Measurements from ENCODE around the gene ADAMTS17.

Gene ADAMTS17

DNA sequence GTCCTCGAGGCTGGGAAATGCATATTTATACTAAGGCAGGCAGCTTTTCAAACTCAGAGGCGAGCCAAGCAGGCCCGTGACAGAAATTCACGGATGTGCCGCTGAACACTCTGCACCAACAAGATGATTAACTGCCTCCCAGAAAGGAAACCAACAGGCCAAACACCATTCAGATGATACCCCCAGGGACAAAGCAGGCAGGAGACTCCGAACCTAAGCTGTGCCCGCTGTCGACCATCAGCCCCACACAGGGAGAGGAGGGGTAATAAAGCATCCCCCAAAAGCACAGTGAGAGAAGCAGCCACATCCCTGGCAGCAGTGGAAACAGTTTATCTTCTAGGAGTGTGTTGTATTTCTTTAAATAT is 31.8 kb downstream of the ADAMTS17 start:
- Histone ChIP-seq H3K4me1 (ENCODE audit: insufficient read depth, insufficient read length) (peaks cover 6% of the 10 kb centered on the region), H3K9ac (ENCODE audit: insufficient read length, low read depth) (no peak overlapping the region), H3K4me3 (ENCODE audit: insufficient read length, low read depth) (no peak overlapping the region), H3K36me3 (ENCODE audit: insufficient read depth, insufficient read length, low read length) (no peaks in the 10 kb centered on the region), H3K27me3 (ENCODE audit: insufficient read depth, insufficient read length) (no peaks in the 10 kb centered on the region), H3K9me3 (ENCODE audit: insufficient read depth, low read length) (peaks cover 10% of the 10 kb centered on the region; the same call in 1 of the 2 replicates)
- TF ChIP-seq SUZ12 (IDR thresholded peaks at IDR 0.05; ENCODE audit: extremely low read depth, insufficient read depth, insufficient read length) (no peak), YY1 (IDR thresholded peaks at IDR 0.05; ENCODE audit: insufficient read depth, insufficient read length) (no peak), ZNF274 (IDR thresholded peaks at IDR 0.05; ENCODE audit: low read depth, low read length) (no peak)
- no peak for DNase-seq (ENCODE audit: low read depth, low spot score)

DNA sequence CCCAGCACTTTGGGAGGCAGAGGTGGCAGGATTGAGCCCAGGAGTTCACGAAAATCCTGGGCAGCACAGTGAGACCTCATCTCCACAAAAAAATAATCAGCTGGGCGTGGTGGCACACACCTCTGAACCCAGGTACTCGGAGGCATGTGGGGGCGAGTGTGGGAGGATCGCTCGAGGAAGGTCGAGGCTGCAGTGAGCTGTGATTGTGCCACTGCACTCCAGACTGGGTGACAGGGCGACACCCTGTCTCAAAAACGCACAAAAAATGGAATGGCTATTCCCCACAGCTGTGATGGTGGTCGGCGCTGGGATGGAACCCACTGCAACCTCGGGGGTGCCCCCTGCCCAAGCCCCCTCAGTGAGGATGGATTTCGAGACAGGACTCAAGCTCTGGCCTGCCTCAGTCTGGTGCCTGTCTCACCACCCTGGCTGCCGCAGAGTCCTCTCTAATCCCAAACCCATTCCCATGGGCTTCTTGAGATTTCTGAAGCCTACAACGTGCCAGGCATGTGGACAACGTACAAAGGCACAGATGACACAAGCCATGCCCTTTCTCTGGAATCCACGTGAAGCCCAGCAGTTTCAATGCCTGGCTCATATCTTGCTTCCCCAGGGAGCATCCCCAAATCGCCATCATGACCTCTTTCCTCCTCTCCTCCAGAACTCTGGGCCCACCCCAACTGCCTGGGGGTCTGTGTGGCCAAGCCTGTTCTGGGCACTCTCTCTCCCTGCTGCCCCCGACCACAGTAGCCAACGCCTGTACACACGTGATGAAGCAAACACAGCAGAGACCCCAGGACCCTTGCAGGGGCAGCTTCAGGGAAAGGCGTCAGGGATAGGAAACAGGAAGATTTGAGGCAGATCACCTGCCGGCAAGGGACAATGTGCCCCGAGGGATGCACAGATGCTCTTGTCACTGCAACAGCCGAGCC is 32.4 kb downstream of the ADAMTS17 start:
- no peak for TF ChIP-seq ZNF274 (IDR thresholded peaks at IDR 0.05; ENCODE audit: low read depth, low read length)
- TF ChIP-seq YY1 (IDR thresholded peaks at IDR 0.05; ENCODE audit: insufficient read depth, insufficient read length): no peak
- TF ChIP-seq SUZ12 (IDR thresholded peaks at IDR 0.05; ENCODE audit: extremely low read depth, insufficient read depth, insufficient read length): no peak
- Histone ChIP-seq H3K27me3 (ENCODE audit: insufficient read depth, insufficient read length) (no peaks in the 10 kb centered on the region), H3K9ac (ENCODE audit: insufficient read length, low read depth) (no peak overlapping the region), H3K4me3 (ENCODE audit: insufficient read length, low read depth) (no peak overlapping the region), H3K9me3 (ENCODE audit: insufficient read depth, low read length) (peaks cover 10% of the 10 kb centered on the region; the same call in 1 of the 2 replicates), H3K36me3 (ENCODE audit: insufficient read depth, insufficient read length, low read length) (no peaks in the 10 kb centered on the region), H3K4me1 (ENCODE audit: insufficient read depth, insufficient read length) (peaks cover 6% of the 10 kb centered on the region)
- DNase-seq (ENCODE audit: low read depth, low spot score): no peak

DNA sequence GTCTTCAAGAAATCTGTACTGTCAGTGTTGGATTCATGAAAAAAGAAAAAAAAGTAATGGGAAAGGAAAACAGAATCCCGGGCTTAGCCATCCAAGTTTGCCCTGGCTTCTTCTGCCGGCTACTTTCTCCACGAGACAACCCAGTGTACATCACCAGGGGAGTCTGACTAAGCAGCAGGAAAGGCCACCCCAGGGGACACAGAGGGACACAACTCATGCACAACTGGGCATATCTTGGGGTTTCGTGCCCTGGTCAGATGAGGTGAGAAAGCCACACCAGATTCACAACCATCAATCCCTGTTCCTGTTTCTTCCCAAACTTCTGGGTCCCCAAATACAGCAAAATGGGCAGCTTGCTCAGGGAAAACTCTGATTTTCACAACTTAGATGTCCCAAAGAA is 33.2 kb downstream of the ADAMTS17 start:
- TF ChIP-seq SUZ12 (IDR thresholded peaks at IDR 0.05; ENCODE audit: extremely low read depth, insufficient read depth, insufficient read length) (no peak), ZNF274 (IDR thresholded peaks at IDR 0.05; ENCODE audit: low read depth, low read length) (no peak), YY1 (IDR thresholded peaks at IDR 0.05; ENCODE audit: insufficient read depth, insufficient read length) (no peak)
- no peaks in the 10 kb centered on the region for H3K36me3 ChIP-seq (ENCODE audit: insufficient read depth, insufficient read length, low read length)
- DNase-seq (ENCODE audit: low read depth, low spot score): no peak
- peaks cover 10% of the 10 kb centered on the region; the same call in 1 of the 2 replicates for H3K9me3 ChIP-seq (ENCODE audit: insufficient read depth, low read length)
- H3K4me1 ChIP-seq (ENCODE audit: insufficient read depth, insufficient read length): peaks cover 6% of the 10 kb centered on the region
- H3K27me3 ChIP-seq (ENCODE audit: insufficient read depth, insufficient read length): no peaks in the 10 kb centered on the region
- no peak overlapping the region for H3K9ac ChIP-seq (ENCODE audit: insufficient read length, low read depth)
- H3K4me3 ChIP-seq (ENCODE audit: insufficient read length, low read depth): no peak overlapping the region

DNA sequence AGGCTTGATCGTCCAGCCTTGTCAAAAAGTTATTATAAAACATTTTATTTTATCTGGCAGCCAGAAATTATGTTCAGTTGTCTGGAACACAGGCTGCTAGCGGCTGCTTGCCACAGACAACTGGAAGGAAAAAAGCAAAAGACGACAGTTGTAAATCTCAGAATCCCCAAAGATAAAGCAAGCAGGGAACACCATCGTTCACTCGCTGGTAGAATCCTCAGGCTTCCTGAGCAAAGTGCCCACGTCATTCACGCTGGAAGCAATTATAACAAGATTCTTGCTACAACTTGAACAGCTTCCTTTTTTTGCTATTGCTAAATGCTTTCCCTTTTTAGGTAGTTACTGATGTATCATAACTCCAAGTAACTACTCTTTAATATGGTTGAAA is 33.6 kb downstream of the ADAMTS17 start:
- TF ChIP-seq ZNF274 (IDR thresholded peaks at IDR 0.05; ENCODE audit: low read depth, low read length) (no peak), SUZ12 (IDR thresholded peaks at IDR 0.05; ENCODE audit: extremely low read depth, insufficient read depth, insufficient read length) (no peak), YY1 (IDR thresholded peaks at IDR 0.05; ENCODE audit: insufficient read depth, insufficient read length) (no peak)

DNA sequence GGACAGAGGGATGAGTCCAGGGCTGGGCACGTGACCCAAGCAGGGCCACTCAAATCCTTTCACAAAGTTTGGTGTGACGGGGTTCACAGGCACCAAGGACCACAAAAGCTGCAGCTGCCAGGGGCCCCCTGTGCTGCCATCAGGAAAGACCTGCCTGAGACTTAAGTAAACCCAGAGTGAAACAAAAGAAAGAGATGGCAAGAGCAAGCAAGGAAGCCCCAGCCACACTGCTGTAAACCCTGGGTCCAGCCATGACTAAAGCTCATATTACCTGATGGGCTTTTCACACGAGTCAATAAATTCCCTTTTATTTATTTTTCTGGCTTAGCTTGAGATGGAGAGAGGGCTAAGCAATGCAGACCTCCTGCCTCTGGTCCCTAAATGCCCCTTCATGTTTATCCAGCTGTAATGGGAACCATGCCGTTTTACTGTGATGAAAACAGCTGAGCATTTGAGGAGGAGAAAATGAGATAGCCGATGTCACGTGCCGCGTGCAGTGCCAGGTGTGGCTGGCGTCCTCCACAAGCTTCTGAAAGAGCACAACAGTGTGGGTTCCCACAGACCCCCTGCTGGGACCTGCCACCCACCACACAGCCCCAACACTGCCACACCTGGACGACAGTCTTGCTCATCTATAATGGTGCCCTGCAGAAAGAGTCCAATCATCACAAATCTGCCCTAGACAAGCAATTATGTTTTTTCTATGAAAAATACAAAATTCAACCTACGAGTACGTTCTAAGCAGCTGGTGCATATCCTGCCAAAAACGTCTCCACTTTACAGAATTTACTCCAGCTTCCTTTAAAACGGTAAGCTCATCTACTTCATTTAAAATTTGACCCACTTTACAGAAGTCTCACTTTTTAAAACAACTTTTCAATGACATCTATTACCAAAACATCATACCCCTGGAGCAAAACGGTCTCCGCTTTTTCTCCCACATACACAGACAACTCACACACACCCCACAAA is 34.2 kb downstream of the ADAMTS17 start:
- H3K9me3 ChIP-seq (ENCODE audit: insufficient read depth, low read length): peaks cover 9% of the 10 kb centered on the region; the same call in 1 of the 2 replicates
- H3K9ac ChIP-seq (ENCODE audit: insufficient read length, low read depth): no peak overlapping the region
- H3K4me1 ChIP-seq (ENCODE audit: insufficient read depth, insufficient read length): peaks cover 6% of the 10 kb centered on the region
- no peaks in the 10 kb centered on the region for H3K27me3 ChIP-seq (ENCODE audit: insufficient read depth, insufficient read length)
- no peak overlapping the region for H3K4me3 ChIP-seq (ENCODE audit: insufficient read length, low read depth)
- TF ChIP-seq SUZ12 (IDR thresholded peaks at IDR 0.05; ENCODE audit: extremely low read depth, insufficient read depth, insufficient read length) (no peak), YY1 (IDR thresholded peaks at IDR 0.05; ENCODE audit: insufficient read depth, insufficient read length) (no peak), ZNF274 (IDR thresholded peaks at IDR 0.05; ENCODE audit: low read depth, low read length) (no peak)
- DNase-seq (ENCODE audit: low read depth, low spot score): no peak
- H3K36me3 ChIP-seq (ENCODE audit: insufficient read depth, insufficient read length, low read length): no peaks in the 10 kb centered on the region

More for the DNA sequence above, 33.6 kb downstream of the ADAMTS17 start:
- Histone ChIP-seq H3K4me3 (ENCODE audit: insufficient read length, low read depth) (no peak overlapping the region), H3K36me3 (ENCODE audit: insufficient read depth, insufficient read length, low read length) (no peaks in the 10 kb centered on the region), H3K9ac (ENCODE audit: insufficient read length, low read depth) (no peak overlapping the region), H3K9me3 (ENCODE audit: insufficient read depth, low read length) (peaks cover 10% of the 10 kb centered on the region; the same call in 1 of the 2 replicates), H3K27me3 (ENCODE audit: insufficient read depth, insufficient read length) (no peaks in the 10 kb centered on the region), H3K4me1 (ENCODE audit: insufficient read depth, insufficient read length) (peaks cover 6% of the 10 kb centered on the region)
- DNase-seq (ENCODE audit: low read depth, low spot score): no peak

DNA sequence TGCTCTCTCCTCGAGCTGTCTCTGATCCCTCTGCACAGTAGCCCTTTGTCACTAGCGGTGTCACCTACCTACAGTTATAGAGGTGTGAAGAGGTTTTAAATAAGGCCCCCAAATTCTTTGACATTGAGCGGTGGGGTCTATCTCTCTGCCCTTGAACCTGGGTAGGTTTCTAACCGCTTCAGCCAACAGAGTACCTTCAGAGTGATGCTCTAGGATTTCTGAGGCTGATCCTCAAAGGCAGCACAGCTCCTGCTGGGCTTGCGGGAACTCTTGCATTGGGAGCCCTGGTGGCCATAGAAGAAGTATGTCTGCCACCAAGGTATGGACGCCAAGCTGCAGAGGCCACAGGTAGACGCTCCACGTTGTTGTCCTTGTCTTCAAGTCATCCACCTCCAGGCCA is 35.7 kb downstream of the ADAMTS17 start:
- Histone ChIP-seq H3K27me3 (ENCODE audit: insufficient read depth, insufficient read length) (no peaks in the 10 kb centered on the region), H3K9me3 (ENCODE audit: insufficient read depth, low read length) (no peaks in the 10 kb centered on the region; the same call in 1 of the 2 replicates), H3K4me3 (ENCODE audit: insufficient read length, low read depth) (no peak overlapping the region), H3K4me1 (ENCODE audit: insufficient read depth, insufficient read length) (peaks cover 5% of the 10 kb centered on the region), H3K9ac (ENCODE audit: insufficient read length, low read depth) (no peak overlapping the region), H3K36me3 (ENCODE audit: insufficient read depth, insufficient read length, low read length) (no peaks in the 10 kb centered on the region)
- no peak for TF ChIP-seq ZNF274 (IDR thresholded peaks at IDR 0.05; ENCODE audit: low read depth, low read length)
- TF ChIP-seq SUZ12 (IDR thresholded peaks at IDR 0.05; ENCODE audit: extremely low read depth, insufficient read depth, insufficient read length): no peak
- no peak for TF ChIP-seq YY1 (IDR thresholded peaks at IDR 0.05; ENCODE audit: insufficient read depth, insufficient read length)
- no peak for DNase-seq (ENCODE audit: low read depth, low spot score)
